ENCODE data around the gene LRRC7. TPM values are rescaled to one million over a fixed set of nuclear protein-coding genes. Genes with fewer than 3 reads are reported as not detected.

Gene LRRC7
- polyA plus RNA-seq, 1 experiment, result 0.22 TPM

DNA sequence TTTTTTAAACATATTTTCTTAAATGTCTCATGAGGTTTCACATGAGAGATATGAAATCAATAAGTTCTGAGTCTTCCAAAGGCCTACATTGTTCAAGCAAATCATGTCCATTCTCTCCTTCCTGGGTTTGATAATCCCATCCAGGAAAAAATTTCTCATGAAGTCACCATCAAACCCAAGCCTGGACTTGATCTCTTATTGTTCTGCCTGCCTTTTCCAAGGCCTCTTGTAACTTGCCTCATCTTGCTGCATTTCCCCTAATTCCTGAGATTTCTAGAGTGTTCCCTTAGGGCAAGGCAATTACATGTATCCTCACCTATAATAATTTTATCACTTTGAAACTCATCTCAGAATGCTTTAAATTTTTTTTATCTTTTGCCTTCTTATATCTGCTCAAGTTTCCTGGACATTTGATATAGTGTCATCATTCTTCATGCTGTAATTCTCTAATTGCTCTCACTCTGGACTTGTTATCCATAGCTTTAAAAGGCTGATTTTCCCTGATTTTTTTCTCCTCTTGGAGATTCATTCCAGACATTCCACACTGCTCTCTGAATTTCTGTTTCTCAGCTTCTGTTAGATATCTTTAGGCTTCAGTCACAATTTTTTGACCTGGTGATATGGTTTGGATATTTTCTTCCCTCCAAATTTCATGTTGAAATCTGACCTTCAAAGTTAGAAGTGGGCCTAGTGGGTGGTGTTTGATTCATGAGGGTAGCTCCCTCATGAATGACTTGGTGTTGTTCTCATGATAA, 126.4 kb downstream of the LRRC7 start:
- POLR2A ChIA-PET, result no interaction called here
- CTCF ChIA-PET, result no interaction called here
- no peaks in the 10 kb centered on the region for H3K36me3 ChIP-seq (ENCODE audit: control insufficient read depth, insufficient read depth, low read length)
- no peak for TF ChIP-seq CTCF (IDR thresholded peaks at IDR 0.05; ENCODE audit: insufficient read depth, low read depth, low read length)
- no peak for DNase-seq (ENCODE audit: low read depth)
- H3K27me3 ChIP-seq (ENCODE audit: control insufficient read depth, insufficient read depth, low read length), result no peaks in the 10 kb centered on the region
- no peak overlapping the region for H3K4me3 ChIP-seq (ENCODE audit: low read depth, low read length)

DNA sequence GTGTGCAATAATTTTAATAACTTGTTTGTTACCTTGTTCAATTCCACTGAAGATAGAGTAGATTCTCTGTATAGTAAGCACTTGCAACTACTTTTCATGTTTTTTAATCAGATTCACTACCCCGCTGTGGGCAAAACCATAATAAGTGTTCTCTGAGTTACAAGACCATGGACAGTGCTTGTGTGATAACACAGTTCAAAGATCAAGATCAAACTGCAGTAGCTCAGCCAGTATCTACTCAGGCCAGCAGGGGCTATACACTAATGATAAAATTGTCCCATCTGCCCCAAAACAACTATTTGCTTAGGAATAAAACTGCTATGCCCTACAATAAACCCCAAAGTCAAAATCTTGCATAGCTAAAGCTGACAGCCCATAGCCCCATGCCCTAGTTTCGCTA, 129.6 kb downstream of the LRRC7 start:
- ChIA-PET POLR2A (no interaction called here), CTCF (interaction anchor here (0.5 kb wide), 1 partner anchor 1368 kb away, joined by 3 read pairs; no protein-coding TSS in a partner anchor)
- Histone ChIP-seq H3K4me3 (ENCODE audit: low read depth, low read length) (no peak overlapping the region), H3K36me3 (ENCODE audit: control insufficient read depth, insufficient read depth, low read length) (no peaks in the 10 kb centered on the region), H3K27me3 (ENCODE audit: control insufficient read depth, insufficient read depth, low read length) (no peaks in the 10 kb centered on the region)
- no peak for TF ChIP-seq CTCF (IDR thresholded peaks at IDR 0.05; ENCODE audit: insufficient read depth, low read depth, low read length)
- no peak for DNase-seq (ENCODE audit: low read depth)

- TF ChIP-seq CTCF (IDR thresholded peaks at IDR 0.05; ENCODE audit: insufficient read depth, low read depth, low read length), result peak; percentile 34; the same call in 1 of the 2 replicates
- Histone ChIP-seq H3K4me3 (ENCODE audit: low read depth, low read length) (no peak overlapping the region), H3K27me3 (ENCODE audit: control insufficient read depth, insufficient read depth, low read length) (no peaks in the 10 kb centered on the region), H3K36me3 (ENCODE audit: control insufficient read depth, insufficient read depth, low read length) (no peaks in the 10 kb centered on the region)
- ChIA-PET POLR2A (no interaction called here), CTCF (interaction anchor here (1.4 kb wide), 1 partner anchor 1231 kb away, joined by 5 read pairs; no protein-coding TSS in a partner anchor)
- DNase-seq (ENCODE audit: low read depth), result no peak
Measured at GRCh38 chr1:69700770-69701169, 133.0 kb downstream of the LRRC7 start.

DNA sequence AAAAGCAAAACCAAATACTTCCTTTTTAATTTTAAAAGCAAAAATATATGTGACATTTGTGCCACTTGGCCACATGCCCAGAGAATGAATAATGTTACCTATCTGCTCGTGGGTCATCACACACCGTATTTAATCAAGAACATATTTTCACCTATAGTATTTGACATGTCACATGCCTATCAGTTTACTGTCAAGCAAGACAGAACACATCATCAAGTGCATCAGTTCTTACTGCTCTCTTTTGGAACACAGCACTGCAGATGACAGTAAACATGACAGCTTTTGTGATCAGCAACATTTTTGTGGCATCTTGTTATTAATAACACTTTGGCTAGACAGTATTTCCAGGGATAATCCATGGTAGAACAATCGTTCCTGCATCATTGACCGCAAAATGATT, 134.4 kb downstream of the LRRC7 start:
- Histone ChIP-seq H3K4me3 (ENCODE audit: low read depth, low read length) (no peak overlapping the region), H3K27me3 (ENCODE audit: control insufficient read depth, insufficient read depth, low read length) (no peaks in the 10 kb centered on the region), H3K36me3 (ENCODE audit: control insufficient read depth, insufficient read depth, low read length) (no peaks in the 10 kb centered on the region)
- no peak for TF ChIP-seq CTCF (IDR thresholded peaks at IDR 0.05; ENCODE audit: insufficient read depth, low read depth, low read length)
- no peak for DNase-seq (ENCODE audit: low read depth)
- ChIA-PET CTCF (interaction anchor here (1.0 kb wide), 1 partner anchor 25 kb away, joined by 3 read pairs; no protein-coding TSS in a partner anchor), POLR2A (no interaction called here)

- no peak overlapping the region for H3K4me3 ChIP-seq (ENCODE audit: low read depth, low read length)
- no peak for DNase-seq (ENCODE audit: low read depth)
- ChIA-PET POLR2A (no interaction called here), CTCF (no interaction called here)
- no peaks in the 10 kb centered on the region for H3K27me3 ChIP-seq (ENCODE audit: control insufficient read depth, insufficient read depth, low read length)
- TF ChIP-seq CTCF (IDR thresholded peaks at IDR 0.05; ENCODE audit: insufficient read depth, low read depth, low read length), result no peak
- H3K36me3 ChIP-seq (ENCODE audit: control insufficient read depth, insufficient read depth, low read length), result no peaks in the 10 kb centered on the region
Measured at GRCh38 chr1:69706473-69706872, 138.8 kb downstream of the LRRC7 start.
